Retina (tissue), 1 donor: ENCODE data around the gene UCP3.
A peak's percentile ranks its signal among the peaks of the same experiment; 100 is the strongest.
"Not testable (repeated sequence)": the region's sequence is repeated elsewhere in the genome, so short reads cannot be mapped to it uniquely, and the experiment has no call there.

Source experiments
- DNase-seq: peaks from one replicate; pipeline ENCODE4 v3.0.0-alpha.2; 2016

UCP3 gene

GRCh38 chr11:73999581-74000306 lies 9.1 kb downstream of the UCP3 start:
- DNase-seq = no peak

- DNase-seq = no peak
These were observed 9.9 kb downstream of the UCP3 start for GRCh38 chr11:73998846-73999575.

DNA sequence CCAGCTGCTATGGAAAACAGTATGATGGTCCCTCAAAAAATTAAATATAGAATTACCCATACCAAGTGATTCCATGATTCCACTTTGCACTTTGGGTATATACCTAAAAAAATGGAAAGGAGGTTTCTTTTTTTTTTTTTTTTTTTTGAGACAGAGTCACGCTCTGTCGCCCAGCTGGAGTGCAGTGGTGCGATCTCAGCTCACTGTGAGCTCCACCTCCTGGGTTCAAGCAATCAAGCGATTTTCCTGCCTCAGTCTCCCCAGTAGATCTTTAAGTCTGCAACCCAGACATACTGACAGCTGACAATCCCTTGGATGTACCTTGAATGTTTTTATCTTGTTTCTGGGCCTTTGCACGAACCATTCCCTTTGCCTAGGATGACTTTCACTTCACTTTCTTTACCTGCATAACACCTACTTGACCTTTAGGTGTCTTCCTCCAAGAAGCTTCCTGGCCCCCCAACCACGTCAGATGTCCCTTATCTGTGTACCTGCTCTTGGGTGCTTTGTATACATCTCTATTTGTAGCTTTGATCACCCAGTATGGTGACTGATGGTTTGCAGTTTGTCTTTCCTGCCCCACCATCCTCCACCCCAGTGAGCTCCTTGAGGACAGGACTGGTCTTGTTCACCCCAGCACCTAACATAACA lies 11.6 kb downstream of the UCP3 start:
- DNase-seq = no peak

GRCh38 chr11:73996161-73996747 lies 12.6 kb downstream of the UCP3 start:
- no peak for DNase-seq

GRCh38 chr11:73995731-73996130 lies 13.2 kb downstream of the UCP3 start:
- no peak for DNase-seq

DNA sequence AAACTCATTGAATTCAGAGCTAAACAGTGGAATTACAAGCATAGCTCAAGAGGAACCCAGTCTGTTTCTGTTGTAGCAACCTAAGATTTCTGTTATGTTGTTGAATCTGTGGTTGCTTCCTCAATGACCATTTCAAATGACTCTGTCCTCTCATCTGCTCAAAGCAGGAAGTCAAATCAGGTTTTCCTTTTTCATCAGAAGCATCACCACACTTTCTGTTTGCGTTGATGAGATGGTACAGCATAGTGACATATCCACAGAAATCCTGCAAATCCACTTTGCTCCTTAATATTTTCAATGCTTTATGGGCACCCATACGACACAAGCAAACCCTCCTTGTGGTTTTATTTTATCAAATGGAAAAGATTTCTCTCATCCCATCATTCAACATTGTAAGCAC lies 13.6 kb downstream of the UCP3 start:
- no peak for DNase-seq

GRCh38 chr11:73991471-73992006 lies 17.3 kb downstream of the UCP3 start:
- no peak for DNase-seq

DNA sequence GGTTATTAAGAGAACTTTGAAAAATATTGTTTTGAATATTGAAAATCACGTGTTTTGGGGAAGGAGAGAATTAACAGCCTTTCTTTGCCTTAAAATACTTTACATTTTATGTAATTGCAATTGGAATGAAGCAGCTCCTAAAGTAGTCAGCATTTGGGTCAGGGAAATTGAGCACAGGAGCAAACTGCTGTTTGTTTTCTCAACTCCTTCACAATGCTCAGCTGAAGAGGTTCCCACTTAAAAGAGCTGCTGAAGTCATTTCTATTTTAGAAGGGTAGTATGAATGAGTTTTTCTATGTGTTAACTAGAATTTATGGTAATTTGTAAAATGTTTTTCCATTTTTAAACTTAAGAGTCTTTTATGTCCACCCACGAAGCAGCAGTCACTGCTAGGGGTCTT lies 18.2 kb downstream of the UCP3 start:
- DNase-seq = no peak

- DNase-seq = no peak
These were observed 19.7 kb downstream of the UCP3 start for GRCh38 chr11:73989156-73989555.

DNA sequence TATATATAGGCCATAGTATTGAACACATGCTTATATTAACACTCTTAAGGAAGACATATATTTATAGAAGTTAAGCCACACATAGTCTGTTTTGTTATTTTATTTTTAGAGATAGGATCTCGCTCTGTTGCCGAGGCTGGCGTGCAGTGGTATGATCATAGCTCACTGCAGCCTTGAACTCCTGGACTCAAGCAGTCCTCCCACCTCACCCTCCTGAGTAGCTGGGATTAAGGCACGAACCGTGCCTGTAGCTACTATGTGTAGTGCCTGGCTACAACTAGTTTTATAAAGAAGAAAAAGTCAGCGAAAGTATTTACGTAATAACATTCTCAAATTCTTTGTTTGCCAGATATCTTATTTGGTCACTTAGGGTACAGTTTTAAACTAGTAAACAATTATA lies 20.7 kb downstream of the UCP3 start:
- no peak for DNase-seq

GRCh38 chr11:73985661-73986060 lies 23.2 kb downstream of the UCP3 start:
- not testable (repeated sequence) for DNase-seq

DNA sequence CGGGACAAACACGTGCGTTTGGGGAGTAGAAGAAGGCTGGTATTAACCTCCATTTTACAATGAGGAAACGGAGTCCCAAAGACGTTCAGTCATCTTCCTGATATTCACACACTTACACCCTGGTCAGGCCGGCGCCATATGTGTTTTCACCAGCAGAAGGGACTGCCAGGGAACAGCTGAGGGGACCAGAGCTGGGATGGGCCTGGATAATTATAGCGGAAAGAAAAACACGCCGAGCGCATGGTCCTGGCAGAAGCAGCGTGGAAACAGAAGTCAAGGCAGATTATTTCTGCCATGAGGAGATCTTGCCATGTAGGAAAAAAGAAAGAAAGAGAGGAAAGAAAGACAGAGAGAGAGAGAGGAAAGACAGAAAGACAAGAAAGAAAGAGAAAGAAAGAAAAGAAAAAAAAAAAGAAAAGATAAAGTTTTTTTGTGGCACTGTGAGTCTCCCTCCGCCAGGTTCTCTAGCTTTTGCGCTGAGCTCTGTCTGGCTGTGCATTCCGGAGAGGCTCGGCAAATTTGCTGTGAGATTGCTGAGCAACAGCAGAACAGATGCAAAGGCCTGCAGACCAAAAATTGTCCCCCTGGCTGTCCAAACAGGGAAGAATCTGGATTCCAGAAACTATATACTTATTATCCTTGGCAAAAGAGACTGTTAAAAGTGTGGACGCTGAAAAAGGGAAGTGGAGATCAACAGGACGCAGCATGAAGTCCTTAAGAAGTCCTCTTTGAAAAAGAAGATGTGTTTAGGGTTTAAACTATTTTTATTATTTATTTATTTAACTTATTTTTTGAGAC lies 24.9 kb downstream of the UCP3 start:
- DNase-seq = no peak

- peak; percentile 97 for DNase-seq
These were observed 25.7 kb downstream of the UCP3 start for GRCh38 chr11:73982990-73983740.

GRCh38 chr11:73982595-73982989 lies 26.3 kb downstream of the UCP3 start, which contains the start of gene UCP2:
Gene UCP2, minus strand, starts transcription at chr11:73982843. Its CDS starts 4,465 bp downstream, at chr11:73978378.
- DNase-seq = no peak

GRCh38 chr11:73981051-73981805 lies 27.7 kb downstream of the UCP3 start:
- no peak for DNase-seq

DNA sequence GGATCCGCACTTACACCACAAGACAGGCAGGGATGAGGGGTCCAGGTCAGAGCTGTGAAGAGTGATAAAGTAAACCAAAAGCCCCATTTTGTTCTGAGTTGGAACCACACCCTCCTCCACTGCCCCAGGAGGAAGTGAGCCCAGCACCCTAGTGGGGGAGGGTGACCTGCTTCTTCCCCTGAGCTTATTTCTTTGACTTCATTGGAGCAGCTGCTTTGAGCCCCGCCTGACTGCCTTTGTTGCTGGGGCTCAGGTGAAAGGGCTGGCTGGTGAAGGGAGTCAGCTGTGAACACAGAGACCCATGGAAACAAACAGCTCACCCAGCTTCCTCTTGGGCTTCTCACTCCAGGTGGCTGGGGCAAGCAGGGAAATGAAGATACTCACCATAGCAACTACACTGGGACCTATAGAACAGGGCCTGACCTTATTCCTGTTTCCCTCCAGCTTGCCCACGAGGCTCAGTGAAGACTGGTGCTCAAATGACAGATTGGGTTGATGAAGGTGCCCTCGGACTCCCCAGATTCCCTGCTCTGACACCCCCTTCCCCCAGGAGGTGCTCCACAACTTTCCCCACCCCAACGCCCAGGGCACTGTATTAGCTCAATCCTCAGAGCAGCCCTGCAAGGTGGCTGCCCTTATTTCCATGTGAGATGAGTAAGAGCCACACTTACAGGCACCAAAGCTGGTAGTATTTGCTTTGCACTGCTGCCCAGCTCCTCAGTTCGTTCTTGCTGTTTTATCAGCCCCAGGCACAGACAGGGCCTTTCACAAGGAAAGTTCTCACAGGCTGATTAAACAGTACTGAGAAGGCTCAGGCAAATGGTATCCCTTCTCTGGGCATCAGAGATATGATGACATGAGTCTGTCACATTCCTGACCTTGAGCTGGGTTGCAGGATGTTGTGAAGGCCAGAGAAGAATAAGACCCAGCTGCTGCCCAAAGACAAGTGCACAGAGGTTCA lies 28.6 kb downstream of the UCP3 start:
- no peak for DNase-seq

GRCh38 chr11:73978576-73979086 lies 30.3 kb downstream of the UCP3 start:
- DNase-seq = no peak

- DNase-seq = no peak
These were observed 30.9 kb downstream of the UCP3 start for GRCh38 chr11:73977856-73978519.
